GM23338 (cell line): ENCODE data around the gene TBL1XR1. TPM values are rescaled to one million over a fixed set of nuclear protein-coding genes. Genes with fewer than 3 reads are reported as not detected.

Experiments
- ATAC-seq: fragments of 200-7000 bp; cut with Tn5 transposase; 3 replicates; pipeline ENCODE4 v1.9.1; 2020
- DNase-seq: peaks from one replicate; pipeline ENCODE4 v3.0.0-alpha.2; 2015; ENCODE audit warnings: low spot score
- H2AFZ ChIP-seq: fragments of 200-600 bp; sonication (generic); 2 replicates; pipeline ENCODE4 v1.8.0; 2016; ENCODE audit warnings: antibody characterized with exemption, mild to moderate bottlenecking, moderate library complexity
- H3F3A ChIP-seq: fragments of 200-600 bp; sonication (generic); replicated peaks from 2 replicates; pipeline ENCODE4 v1.8.0; 2017; ENCODE audit warnings: antibody characterized with exemption, mixed run types, low read depth
- H3K27ac ChIP-seq: fragments of 200-600 bp; sonication (generic); 2 replicates; pipeline ENCODE4 v1.6.1; 2016; ENCODE audit warnings: low read depth
- H3K27me3 ChIP-seq: fragments of 200-600 bp; sonication (generic); 2 replicates; pipeline ENCODE4 v1.8.0; 2016; ENCODE audit warnings: mild to moderate bottlenecking, mixed run types, moderate library complexity; ENCODE audit not compliant: insufficient read depth
- H3K36me3 ChIP-seq: fragments of 200-600 bp; sonication (generic); 2 replicates; pipeline ENCODE4 v1.8.0; 2016; ENCODE audit warnings: mild to moderate bottlenecking; ENCODE audit not compliant: insufficient read depth
- H3K4me1 ChIP-seq: fragments of 200-600 bp; sonication (generic); 2 replicates; pipeline ENCODE4 v1.8.0; 2016; ENCODE audit warnings: mild to moderate bottlenecking, moderate library complexity; ENCODE audit not compliant: insufficient read depth
- H3K4me2 ChIP-seq: fragments of 200-600 bp; sonication (generic); 2 replicates; pipeline ENCODE4 v1.7.1; 2017; ENCODE audit warnings: mixed run types
- H3K4me3 ChIP-seq: fragments of 200-600 bp; sonication (generic); 2 replicates; pipeline ENCODE4 v1.6.1; 2016; ENCODE audit warnings: mixed run types
- H3K79me2 ChIP-seq: fragments of 200-600 bp; sonication (generic); replicated peaks from 2 replicates; pipeline ENCODE4 v1.8.0; 2017; ENCODE audit warnings: mild to moderate bottlenecking; ENCODE audit not compliant: insufficient read depth
- H3K9me2 ChIP-seq: fragments of 200-600 bp; sonication (generic); 2 replicates; pipeline ENCODE4 v1.8.0; 2017; ENCODE audit not compliant: insufficient read depth
- H4K20me1 ChIP-seq: fragments of 200-600 bp; sonication (generic); replicated peaks from 2 replicates; pipeline ENCODE4 v1.8.0; 2017; ENCODE audit warnings: mild to moderate bottlenecking; ENCODE audit not compliant: insufficient read depth
- H3K27ac Mint-ChIP-seq: 2 replicates; pipeline ENCODE4 v1.8.0; 2020; ENCODE audit warnings: inconsistent platforms, mild to moderate bottlenecking, moderate library complexity, mixed read lengths
- H3K27me3 Mint-ChIP-seq: 3 replicates; pipeline ENCODE4 v1.8.0; 2022; ENCODE audit warnings: low read depth, mild to moderate bottlenecking, moderate library complexity, mixed read lengths, inconsistent platforms; ENCODE audit not compliant: insufficient read depth, poor library complexity
- H3K36me3 Mint-ChIP-seq: 3 replicates; pipeline ENCODE4 v1.8.0; 2021; ENCODE audit warnings: low read depth, mild to moderate bottlenecking, inconsistent platforms, moderate library complexity, mixed read lengths
- H3K4me1 Mint-ChIP-seq: 3 replicates; pipeline ENCODE4 v1.8.0; 2020; ENCODE audit warnings: mild to moderate bottlenecking, inconsistent platforms, mixed read lengths
- H3K4me3 Mint-ChIP-seq: 3 replicates; pipeline ENCODE4 v1.8.0; 2021; ENCODE audit warnings: moderate library complexity, mild to moderate bottlenecking, inconsistent platforms, mixed read lengths
- H3K9me3 Mint-ChIP-seq: 3 replicates; pipeline ENCODE4 v1.8.0; 2020; ENCODE audit warnings: moderate library complexity, mild to moderate bottlenecking, inconsistent platforms, mixed read lengths
- CREB1 ChIP-seq: fragments of 250-450 bp; sonication (Bioruptor Pico); IDR thresholded peaks from 2 replicates; pipeline ENCODE4 v1.5.0; 2020; ENCODE audit warnings: low read depth, mild to moderate bottlenecking, moderate library complexity
- EZH2 ChIP-seq: fragments of 200-600 bp; sonication (generic); IDR thresholded peaks from one replicate; pipeline ENCODE4 v1.8.0; 2017; ENCODE audit warnings: antibody characterized with exemption, mild to moderate bottlenecking, low read depth; ENCODE audit not compliant: unreplicated experiment
- NANOG ChIP-seq: IDR thresholded peaks from 2 replicates; pipeline ENCODE4 v1.6.1; 2016; ENCODE audit warnings: antibody characterized with exemption, borderline replicate concordance
- POLR2AphosphoS5 ChIP-seq: IDR thresholded peaks from 2 replicates; pipeline ENCODE4 v1.6.1; 2016; ENCODE audit warnings: antibody characterized with exemption, low read depth
- REST ChIP-seq: IDR thresholded peaks from one replicate; pipeline ENCODE4 v1.6.1; 2018; ENCODE audit warnings: antibody characterized with exemption; ENCODE audit not compliant: unreplicated experiment
- ZNF114 ChIP-seq: fragments of 250-450 bp; sonication (Bioruptor Pico); IDR thresholded peaks from 2 replicates; pipeline ENCODE4 v1.5.0; 2020; ENCODE audit warnings: mild to moderate bottlenecking, moderate library complexity
- ZNF331 ChIP-seq: fragments of 250-450 bp; sonication (Bioruptor Pico); IDR thresholded peaks from 2 replicates; pipeline ENCODE4 v1.5.0; 2020; ENCODE audit warnings: low read depth, mild to moderate bottlenecking, moderate library complexity
- polyA plus RNA-seq: library from polyadenylated mRNA; unstranded; fragments of >200 nt; fragmentation: Nextera tagmentation; extraction: Ambion mirVana; gene quantifications from 2 replicates; pipeline ENCODE4 v1.2.1, GENCODE V29; 2016
- total RNA-seq: library from RNA; depleted of rRNA; stranded (reverse); fragments of >200 nt; shearing (Covaris generic); gene quantifications from 2 replicates; pipeline ENCODE4 v1.2.3, GENCODE V29; 2014
- TF ChIP-seq, protein P1 (sequence below): fragments of 250-450 bp; sonication (Bioruptor Pico); IDR thresholded peaks from 2 replicates; pipeline ENCODE4 v1.5.0; 2020; ENCODE audit warnings: mild to moderate bottlenecking, moderate library complexity
- TF ChIP-seq, protein P2 (sequence below), 2 experiments: fragments of 200-600 bp in 1 of 2; sonication (generic) in 1 of 2; conservative IDR thresholded peaks; 2 replicates each; pipeline versions ENCODE4 v1.5.1 to v1.6.1; 2016 to 2017; ENCODE audit warnings: antibody characterized with exemption in 2 of 2, low read depth in 2 of 2, mild to moderate bottlenecking in 2 of 2, moderate library complexity in 1 of 2
- TF ChIP-seq, protein P3 (sequence below): IDR thresholded peaks from 2 replicates; pipeline ENCODE4 v1.6.1; 2016; ENCODE audit warnings: antibody characterized with exemption

TBL1XR1 gene
- total and polyA plus RNA-seq, 2 experiments from 2014 or later = 49.6 to 122 TPM

- TF ChIP-seq, protein P1, sequence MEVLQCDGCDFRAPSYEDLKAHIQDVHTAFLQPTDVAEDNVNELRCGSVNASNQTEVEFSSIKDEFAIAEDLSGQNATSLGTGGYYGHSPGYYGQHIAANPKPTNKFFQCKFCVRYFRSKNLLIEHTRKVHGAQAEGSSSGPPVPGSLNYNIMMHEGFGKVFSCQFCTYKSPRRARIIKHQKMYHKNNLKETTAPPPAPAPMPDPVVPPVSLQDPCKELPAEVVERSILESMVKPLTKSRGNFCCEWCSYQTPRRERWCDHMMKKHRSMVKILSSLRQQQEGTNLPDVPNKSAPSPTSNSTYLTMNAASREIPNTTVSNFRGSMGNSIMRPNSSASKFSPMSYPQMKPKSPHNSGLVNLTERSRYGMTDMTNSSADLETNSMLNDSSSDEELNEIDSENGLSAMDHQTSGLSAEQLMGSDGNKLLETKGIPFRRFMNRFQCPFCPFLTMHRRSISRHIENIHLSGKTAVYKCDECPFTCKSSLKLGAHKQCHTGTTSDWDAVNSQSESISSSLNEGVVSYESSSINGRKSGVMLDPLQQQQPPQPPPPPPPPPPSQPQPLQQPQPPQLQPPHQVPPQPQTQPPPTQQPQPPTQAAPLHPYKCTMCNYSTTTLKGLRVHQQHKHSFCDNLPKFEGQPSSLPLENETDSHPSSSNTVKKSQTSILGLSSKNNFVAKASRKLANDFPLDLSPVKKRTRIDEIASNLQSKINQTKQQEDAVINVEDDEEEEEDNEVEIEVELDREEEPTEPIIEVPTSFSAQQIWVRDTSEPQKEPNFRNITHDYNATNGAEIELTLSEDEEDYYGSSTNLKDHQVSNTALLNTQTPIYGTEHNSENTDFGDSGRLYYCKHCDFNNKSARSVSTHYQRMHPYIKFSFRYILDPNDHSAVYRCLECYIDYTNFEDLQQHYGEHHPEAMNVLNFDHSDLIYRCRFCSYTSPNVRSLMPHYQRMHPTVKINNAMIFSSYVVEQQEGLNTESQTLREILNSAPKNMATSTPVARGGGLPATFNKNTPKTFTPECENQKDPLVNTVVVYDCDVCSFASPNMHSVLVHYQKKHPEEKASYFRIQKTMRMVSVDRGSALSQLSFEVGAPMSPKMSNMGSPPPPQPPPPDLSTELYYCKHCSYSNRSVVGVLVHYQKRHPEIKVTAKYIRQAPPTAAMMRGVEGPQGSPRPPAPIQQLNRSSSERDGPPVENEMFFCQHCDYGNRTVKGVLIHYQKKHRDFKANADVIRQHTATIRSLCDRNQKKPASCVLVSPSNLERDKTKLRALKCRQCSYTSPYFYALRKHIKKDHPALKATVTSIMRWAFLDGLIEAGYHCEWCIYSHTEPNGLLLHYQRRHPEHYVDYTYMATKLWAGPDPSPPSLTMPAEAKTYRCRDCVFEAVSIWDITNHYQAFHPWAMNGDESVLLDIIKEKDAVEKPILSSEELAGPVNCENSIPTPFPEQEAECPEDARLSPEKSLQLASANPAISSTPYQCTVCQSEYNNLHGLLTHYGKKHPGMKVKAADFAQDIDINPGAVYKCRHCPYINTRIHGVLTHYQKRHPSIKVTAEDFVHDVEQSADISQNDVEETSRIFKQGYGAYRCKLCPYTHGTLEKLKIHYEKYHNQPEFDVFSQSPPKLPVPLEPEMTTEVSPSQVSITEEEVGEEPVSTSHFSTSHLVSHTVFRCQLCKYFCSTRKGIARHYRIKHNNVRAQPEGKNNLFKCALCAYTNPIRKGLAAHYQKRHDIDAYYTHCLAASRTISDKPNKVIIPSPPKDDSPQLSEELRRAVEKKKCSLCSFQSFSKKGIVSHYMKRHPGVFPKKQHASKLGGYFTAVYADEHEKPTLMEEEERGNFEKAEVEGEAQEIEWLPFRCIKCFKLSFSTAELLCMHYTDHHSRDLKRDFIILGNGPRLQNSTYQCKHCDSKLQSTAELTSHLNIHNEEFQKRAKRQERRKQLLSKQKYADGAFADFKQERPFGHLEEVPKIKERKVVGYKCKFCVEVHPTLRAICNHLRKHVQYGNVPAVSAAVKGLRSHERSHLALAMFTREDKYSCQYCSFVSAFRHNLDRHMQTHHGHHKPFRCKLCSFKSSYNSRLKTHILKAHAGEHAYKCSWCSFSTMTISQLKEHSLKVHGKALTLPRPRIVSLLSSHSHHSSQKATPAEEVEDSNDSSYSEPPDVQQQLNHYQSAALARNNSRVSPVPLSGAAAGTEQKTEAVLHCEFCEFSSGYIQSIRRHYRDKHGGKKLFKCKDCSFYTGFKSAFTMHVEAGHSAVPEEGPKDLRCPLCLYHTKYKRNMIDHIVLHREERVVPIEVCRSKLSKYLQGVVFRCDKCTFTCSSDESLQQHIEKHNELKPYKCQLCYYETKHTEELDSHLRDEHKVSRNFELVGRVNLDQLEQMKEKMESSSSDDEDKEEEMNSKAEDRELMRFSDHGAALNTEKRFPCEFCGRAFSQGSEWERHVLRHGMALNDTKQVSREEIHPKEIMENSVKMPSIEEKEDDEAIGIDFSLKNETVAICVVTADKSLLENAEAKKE = no peak
- no peak for TF ChIP-seq POLR2AphosphoS5
- TF ChIP-seq NANOG = no peak
- TF ChIP-seq, protein P2, sequence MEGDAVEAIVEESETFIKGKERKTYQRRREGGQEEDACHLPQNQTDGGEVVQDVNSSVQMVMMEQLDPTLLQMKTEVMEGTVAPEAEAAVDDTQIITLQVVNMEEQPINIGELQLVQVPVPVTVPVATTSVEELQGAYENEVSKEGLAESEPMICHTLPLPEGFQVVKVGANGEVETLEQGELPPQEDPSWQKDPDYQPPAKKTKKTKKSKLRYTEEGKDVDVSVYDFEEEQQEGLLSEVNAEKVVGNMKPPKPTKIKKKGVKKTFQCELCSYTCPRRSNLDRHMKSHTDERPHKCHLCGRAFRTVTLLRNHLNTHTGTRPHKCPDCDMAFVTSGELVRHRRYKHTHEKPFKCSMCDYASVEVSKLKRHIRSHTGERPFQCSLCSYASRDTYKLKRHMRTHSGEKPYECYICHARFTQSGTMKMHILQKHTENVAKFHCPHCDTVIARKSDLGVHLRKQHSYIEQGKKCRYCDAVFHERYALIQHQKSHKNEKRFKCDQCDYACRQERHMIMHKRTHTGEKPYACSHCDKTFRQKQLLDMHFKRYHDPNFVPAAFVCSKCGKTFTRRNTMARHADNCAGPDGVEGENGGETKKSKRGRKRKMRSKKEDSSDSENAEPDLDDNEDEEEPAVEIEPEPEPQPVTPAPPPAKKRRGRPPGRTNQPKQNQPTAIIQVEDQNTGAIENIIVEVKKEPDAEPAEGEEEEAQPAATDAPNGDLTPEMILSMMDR (conservative IDR thresholded peaks at IDR 0.05; ENCODE audit: low read depth in 2 of 2) = no peak
These were observed 12.2 kb upstream of the TBL1XR1 start (continued) for GRCh38 chr3:177209509-177209908.

GRCh38 chr3:177208781-177209180 lies 11.5 kb upstream of the TBL1XR1 start:
- H2AFZ ChIP-seq = 0 out of 2 replicates have a peak overlapping the region, but pooled peaks have one; percentile 59
- H3K79me2 ChIP-seq = no peaks in the 10 kb centered on the region
- H3K4me3 ChIP-seq = no peak overlapping the region
- Mint-ChIP-seq H3K4me1 (peaks cover 7% of the 10 kb centered on the region), H3K36me3 (peaks cover 8% of the 10 kb centered on the region; the same call in 2 of the 3 replicates), H3K27me3 (peaks cover 4% of the 10 kb centered on the region), H3K27ac (no peak overlapping the region), H3K9me3 (peaks cover 19% of the 10 kb centered on the region), H3K4me3 (no peak overlapping the region)
- peaks cover 3% of the 10 kb centered on the region; the same call in 1 of the 2 replicates for H3K4me1 ChIP-seq
- H3K4me2 ChIP-seq = no peak overlapping the region
- no peaks in the 10 kb centered on the region for H3K36me3 ChIP-seq
- H3K9me2 ChIP-seq = no peaks in the 10 kb centered on the region
- ATAC-seq (no peak), DNase-seq (no peak)
- no peaks in the 10 kb centered on the region for H4K20me1 ChIP-seq
- H3F3A ChIP-seq = no peaks in the 10 kb centered on the region
- no peak overlapping the region for H3K27ac ChIP-seq
- H3K27me3 ChIP-seq = no peaks in the 10 kb centered on the region
- TF ChIP-seq ZNF114 (CRISPR knock-in tag) = no peak
- no peak for TF ChIP-seq NANOG
- no peak for TF ChIP-seq POLR2AphosphoS5
- no peak for TF ChIP-seq ZNF331 (CRISPR knock-in tag)
- TF ChIP-seq EZH2 = no peak
- TF ChIP-seq CREB1 (CRISPR knock-in tag) = no peak
- TF ChIP-seq, protein P2 (conservative IDR thresholded peaks at IDR 0.05; ENCODE audit: low read depth in 2 of 2) = no peak
- TF ChIP-seq, protein P3, sequence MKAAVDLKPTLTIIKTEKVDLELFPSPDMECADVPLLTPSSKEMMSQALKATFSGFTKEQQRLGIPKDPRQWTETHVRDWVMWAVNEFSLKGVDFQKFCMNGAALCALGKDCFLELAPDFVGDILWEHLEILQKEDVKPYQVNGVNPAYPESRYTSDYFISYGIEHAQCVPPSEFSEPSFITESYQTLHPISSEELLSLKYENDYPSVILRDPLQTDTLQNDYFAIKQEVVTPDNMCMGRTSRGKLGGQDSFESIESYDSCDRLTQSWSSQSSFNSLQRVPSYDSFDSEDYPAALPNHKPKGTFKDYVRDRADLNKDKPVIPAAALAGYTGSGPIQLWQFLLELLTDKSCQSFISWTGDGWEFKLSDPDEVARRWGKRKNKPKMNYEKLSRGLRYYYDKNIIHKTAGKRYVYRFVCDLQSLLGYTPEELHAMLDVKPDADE = no peak
- no peak for TF ChIP-seq REST
